Spleen (tissue), 11 donors: ENCODE data around the gene PLCB3. TPM values are rescaled to one million over a fixed set of nuclear protein-coding genes. Genes with fewer than 3 reads are reported as not detected.
A peak's percentile ranks its signal among the peaks of the same experiment; 100 is the strongest.

ENCODE experiments used
- DNase-seq: peaks from one replicate; pipeline ENCODE4 v3.0.0-alpha.2; 2020
- H3K27ac ChIP-seq, 8 donors: fragments of 200-600 bp; sonication (generic) in 7 of 8; 1 replicate in 4 of 8; 2 replicates in 4 of 8; pipeline versions ENCODE4 v1.5.0 to v1.8.0; 2016 to 2021; ENCODE audit warnings: inconsistent platforms in 4 of 8, mild to moderate bottlenecking in 4 of 8, moderate library complexity in 1 of 8
- H3K27me3 ChIP-seq, 7 donors: fragments of 200-600 bp; sonication (generic) in 6 of 7; replicated peaks in 1 of 7; 1 replicate in 4 of 7; 2 replicates in 3 of 7; pipeline versions ENCODE4 v1.5.0 to v1.8.0; 2016 to 2021; ENCODE audit warnings: inconsistent platforms in 3 of 7, mild to moderate bottlenecking in 1 of 7
- H3K36me3 ChIP-seq, 6 donors: fragments of 200-600 bp; sonication (generic) in 5 of 6; 1 replicate in 4 of 6; 2 replicates in 2 of 6; pipeline versions ENCODE4 v1.5.0 to v1.8.0; 2016 to 2021; ENCODE audit warnings: inconsistent platforms in 2 of 6
- H3K4me1 ChIP-seq, 6 donors: fragments of 200-600 bp; sonication (generic) in 5 of 6; 1 replicate in 3 of 6; 2 replicates in 3 of 6; pipeline versions ENCODE4 v1.5.0 to v1.8.0; 2016 to 2021; ENCODE audit warnings: inconsistent platforms in 3 of 6
- H3K4me3 ChIP-seq, 8 donors: fragments of 200-600 bp; sonication (generic) in 7 of 8; 1 replicate in 4 of 8; 2 replicates in 4 of 8; pipeline versions ENCODE4 v1.5.0 to v1.8.0; 2016 to 2021; ENCODE audit warnings: inconsistent platforms in 4 of 8, mild to moderate bottlenecking in 4 of 8, moderate library complexity in 2 of 8
- H3K9me3 ChIP-seq, 8 donors: fragments of 200-600 bp; sonication (generic) in 7 of 8; 1 replicate in 4 of 8; 2 replicates in 4 of 8; pipeline versions ENCODE4 v1.5.0 to v1.8.0; 2016 to 2021; ENCODE audit warnings: inconsistent platforms in 4 of 8
- CTCF ChIP-seq, 11 experiments: fragments of 200-600 bp in 7 of 11; fragments of 450-650 bp in 4 of 11; sonication (generic) in 4 of 11; IDR thresholded peaks in 8 of 11; conservative IDR thresholded peaks in 3 of 11; 1 replicate in 7 of 11; 2 replicates in 4 of 11; pipeline versions ENCODE4 v1.4.0 to v1.8.0; 2016 to 2021; ENCODE audit warnings: antibody characterized with exemption in 11 of 11, inconsistent platforms in 4 of 11, mild to moderate bottlenecking in 1 of 11
- POLR2A ChIP-seq, 3 donors: fragments of 450-650 bp; IDR thresholded peaks; one replicate each; pipeline ENCODE4 v1.5.1; 2017; ENCODE audit warnings: antibody characterized with exemption in 3 of 3, mild to moderate bottlenecking in 1 of 3
- POLR2AphosphoS5 ChIP-seq, 3 donors: sonication (generic); formaldehyde crosslinking; IDR thresholded peaks; one replicate each; pipeline ENCODE4 v1.5.1; 2017; ENCODE audit warnings: antibody characterized with exemption in 3 of 3
- WGBS, 5 donors: extraction: QIAGEN DNeasy Blood & Tissue Kit in 3 of 5; methylation state at CpG; one replicate each; pipeline versions ENCODE4 v1.1.5 to v1.1.7; 2013 to 2018; 5-methylcytosine and 5-hydroxymethylcytosine counted together
- intact Hi-C: fragments of 100-400 bp; cut with DNase I; formaldehyde crosslinking; loops from one replicate; pipeline ENCODE4 v1.15.0; 2023; ENCODE audit warnings: low total_unique reads
- polyA plus RNA-seq, 3 donors: library from polyadenylated mRNA; stranded (reverse); fragments of 200-250 nt; gene quantifications; one replicate each; pipeline ENCODE4 v1.2.1, GENCODE V29; 2013
- total RNA-seq, 7 donors: library from RNA; depleted of rRNA in 3 of 7; stranded (reverse); fragments of >200 nt in 3 of 7; fragmentation: NEBNext Ultra II Directional in 4 of 7; extraction: Animal tissue kit (Norgen Biotek cat#: 25700) in 4 of 7; gene quantifications; one replicate each; pipeline versions ENCODE4 v1.1.0 to v1.2.1, GENCODE V29; 2016 to 2021
- donor health status: healthy with polysubstance abuse.
- donor health status: DM: no; HTN: no; CAD: no; lungs with moderate emphysema.
- donor health status: DM: no; HTN: no; CAD: no.
- donor health status: Bipolar disorder and iron deficiency.
- donor health status: healthy.
- donor health status: DM: no; HTN: no; CAD: no.
- donor health status: DM: yes; HTN: yes; CAD: no.

PLCB3 gene
- total and polyA plus RNA-seq, 10 donors: 3.8 to 28.3 (median 21.1) TPM

- H3K27ac ChIP-seq: peak within 1 kb of the TSS in 1 of 8 donors; percentile 17
- intact Hi-C loops: loop anchor here (5.0 kb wide), 1 partner anchor 98 kb away; no protein-coding TSS in a partner anchor
- H3K9me3 ChIP-seq: no peaks in the 10 kb centered on the region
- TF ChIP-seq CTCF (IDR thresholded peaks at IDR 0.05 in 8 of 11, conservative IDR thresholded peaks at IDR 0.05 in 3 of 11) (no peak), POLR2AphosphoS5 (IDR thresholded peaks at IDR 0.05) (no peak), POLR2A (IDR thresholded peaks at IDR 0.05) (no peak)
- WGBS, 5 donors: 3 to 6% (median 5%) methylated on average over 39 to 54 of the region's 54 CpGs
- H3K4me1 ChIP-seq: peaks cover 28 to 65% (median 35%) of the 10 kb centered on the region in 6 donors
- no peak for DNase-seq
- no peaks in the 10 kb centered on the region for H3K36me3 ChIP-seq
- peaks cover 9 to 75% (median 62%) of the 10 kb centered on the region in 7 donors for H3K27me3 ChIP-seq
- peak within 1 kb of the TSS in 7 of 8 donors; percentile 13 to 67 (median 31) for H3K4me3 ChIP-seq
Measured at GRCh38 chr11:64299847-64300648, 48.7 kb downstream of the PLCB3 start, which contains the start of gene CATSPERZ. CATSPERZ (plus strand) TSS chr11:64300358; CDS start chr11:64300411, 53 bp downstream.

GRCh38 chr11:64303109-64304031, 52.0 kb downstream of the PLCB3 start:
- intact Hi-C loops: loop anchor here (5.0 kb wide), 1 partner anchor 101 kb away; no protein-coding TSS in a partner anchor
- peak overlapping the region in 5 of 8 donors; percentile 93 to 98 (median 97) for H3K27ac ChIP-seq
- H3K27me3 ChIP-seq: peaks cover 3 to 42% (median 30%) of the 10 kb centered on the region in 7 donors
- peak overlapping the region in 2 of 8 donors; percentile 79 to 89 for H3K4me3 ChIP-seq
- H3K9me3 ChIP-seq: no peaks in the 10 kb centered on the region
- DNase-seq: no peak
- 75 to 87% (median 84%) methylated on average over 13 of the region's 13 CpGs for WGBS, 5 donors
- peaks cover 0 to 14% (median 0%) of the 10 kb centered on the region in 6 donors for H3K36me3 ChIP-seq
- peaks cover 42 to 77% (median 48%) of the 10 kb centered on the region in 6 donors for H3K4me1 ChIP-seq
- TF ChIP-seq POLR2AphosphoS5 (IDR thresholded peaks at IDR 0.05) (no peak), POLR2A (IDR thresholded peaks at IDR 0.05) (no peak), CTCF (IDR thresholded peaks at IDR 0.05 in 8 of 11, conservative IDR thresholded peaks at IDR 0.05 in 3 of 11) (no peak)

GRCh38 chr11:64304032-64304315, 52.6 kb downstream of the PLCB3 start:
- peak overlapping the region; percentile 71 to 98 (median 94) for H3K27ac ChIP-seq
- no peaks in the 10 kb centered on the region for H3K9me3 ChIP-seq
- peaks cover 0 to 20% (median 0%) of the 10 kb centered on the region in 6 donors for H3K36me3 ChIP-seq
- peaks cover 42 to 72% (median 47%) of the 10 kb centered on the region in 6 donors for H3K4me1 ChIP-seq
- H3K27me3 ChIP-seq: peaks cover 3 to 36% (median 24%) of the 10 kb centered on the region in 7 donors
- intact Hi-C loops: loop anchor here (5.0 kb wide), 1 partner anchor 102 kb away; no protein-coding TSS in a partner anchor
- WGBS, 5 donors: 35 to 55% (median 48%) methylated on average over 5 of the region's 5 CpGs; no CpG with 5 or more reads in 1 of the 5 donors
- H3K4me3 ChIP-seq: peak overlapping the region in 6 of 8 donors; percentile 52 to 91 (median 83)
- TF ChIP-seq CTCF (IDR thresholded peaks at IDR 0.05 in 8 of 11, conservative IDR thresholded peaks at IDR 0.05 in 3 of 11): no peak
- TF ChIP-seq POLR2AphosphoS5 (IDR thresholded peaks at IDR 0.05): no peak
- no peak for TF ChIP-seq POLR2A (IDR thresholded peaks at IDR 0.05)
- DNase-seq: no peak
